Measurements from ENCODE around the gene SDF2.

DNA sequence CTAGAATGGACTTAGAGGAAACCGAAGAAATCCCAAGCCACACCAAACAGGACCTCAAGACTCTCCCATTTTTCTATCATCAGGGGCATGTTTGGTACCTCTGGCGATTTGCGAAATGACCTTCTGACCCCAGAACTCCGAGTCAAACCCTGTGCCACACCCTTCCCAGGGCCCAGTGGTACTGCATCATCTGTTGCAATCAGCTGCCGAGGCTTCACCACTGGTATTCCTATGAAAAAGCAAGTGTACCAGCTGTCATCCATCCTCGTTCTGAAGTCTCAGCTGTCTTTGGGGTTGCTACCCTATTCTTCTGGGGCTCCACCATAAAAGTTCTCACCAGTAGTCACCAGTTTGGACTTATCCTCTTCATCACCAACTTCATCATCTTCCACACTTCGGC is 45.4 kb downstream of the SDF2 start:
- TF ChIP-seq GLIS3 (CRISPR knock-in tag; IDR thresholded peaks at IDR 0.05) (no peak), BACH2 (CRISPR knock-in tag; IDR thresholded peaks at IDR 0.05; ENCODE audit: borderline replicate concordance) (no peak), ARNTL (CRISPR knock-in tag; IDR thresholded peaks at IDR 0.05; ENCODE audit: borderline replicate concordance, low read depth) (no peak), ZNF8 (CRISPR knock-in tag; IDR thresholded peaks at IDR 0.05) (no peak), SNAI2 (CRISPR knock-in tag; IDR thresholded peaks at IDR 0.05) (no peak)
- TF ChIP-seq, protein P1, sequence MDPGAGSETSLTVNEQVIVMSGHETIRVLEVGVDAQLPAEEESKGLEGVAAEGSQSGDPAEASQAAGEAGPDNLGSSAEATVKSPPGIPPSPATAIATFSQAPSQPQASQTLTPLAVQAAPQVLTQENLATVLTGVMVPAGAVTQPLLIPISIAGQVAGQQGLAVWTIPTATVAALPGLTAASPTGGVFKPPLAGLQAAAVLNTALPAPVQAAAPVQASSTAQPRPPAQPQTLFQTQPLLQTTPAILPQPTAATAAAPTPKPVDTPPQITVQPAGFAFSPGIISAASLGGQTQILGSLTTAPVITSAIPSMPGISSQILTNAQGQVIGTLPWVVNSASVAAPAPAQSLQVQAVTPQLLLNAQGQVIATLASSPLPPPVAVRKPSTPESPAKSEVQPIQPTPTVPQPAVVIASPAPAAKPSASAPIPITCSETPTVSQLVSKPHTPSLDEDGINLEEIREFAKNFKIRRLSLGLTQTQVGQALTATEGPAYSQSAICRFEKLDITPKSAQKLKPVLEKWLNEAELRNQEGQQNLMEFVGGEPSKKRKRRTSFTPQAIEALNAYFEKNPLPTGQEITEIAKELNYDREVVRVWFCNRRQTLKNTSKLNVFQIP (CRISPR knock-in tag; IDR thresholded peaks at IDR 0.05; ENCODE audit: borderline replicate concordance, low read depth) = no peak
